ENCODE measurements around the gene USP1.

The USP1 gene

GRCh38 chr1:62436466-62437272 is at the start of gene USP1:
Gene USP1, plus strand, starts transcription at chr1:62437049. Its CDS starts 2,819 bp downstream, at chr1:62439868.
- Histone ChIP-seq H2AFZ (ENCODE audit: low read length, unreplicated experiment) (peak within 1 kb of the TSS; percentile 77), H3K4me3 (ENCODE audit: low read depth, low read length) (peak within 1 kb of the TSS; percentile 92), H3K36me3 (ENCODE audit: insufficient read depth, low read length) (peaks cover 6% of the 10 kb centered on the region; the same call in 1 of the 2 replicates), H3K27ac (ENCODE audit: low read depth, low read length) (peak within 1 kb of the TSS; percentile 98), H3K4me1 (ENCODE audit: control insufficient read depth, insufficient read depth, low read length, unreplicated experiment) (peaks cover 24% of the 10 kb centered on the region), H3K79me2 (ENCODE audit: control insufficient read depth, insufficient read depth, low read length, unreplicated experiment) (peaks cover 53% of the 10 kb centered on the region), H3K27me3 (ENCODE audit: insufficient read depth, low read length) (no peaks in the 10 kb centered on the region)

DNA sequence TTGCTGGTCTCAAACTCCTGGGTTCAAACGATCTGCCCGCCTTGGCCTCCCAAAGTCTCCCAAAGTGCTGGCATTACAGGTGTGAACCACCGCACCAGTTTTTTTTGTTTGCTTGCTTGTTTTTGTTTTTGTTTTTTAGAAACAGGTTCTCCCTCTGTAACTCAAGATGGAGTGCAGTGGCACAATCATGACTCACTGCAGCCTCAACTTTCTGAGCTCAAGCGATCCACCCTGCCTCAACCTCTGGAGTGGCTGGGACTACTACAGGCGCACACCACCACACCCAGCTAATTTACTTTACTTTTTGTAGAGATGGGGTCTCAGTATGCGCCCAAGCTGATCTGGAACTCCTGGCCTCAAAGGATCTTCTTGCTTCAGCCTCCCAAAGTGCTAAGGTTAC is 47.3 kb upstream of the USP1 start:
- H3K27me3 ChIP-seq (ENCODE audit: insufficient read depth, low read length) = peaks cover 40% of the 10 kb centered on the region
- peaks cover 4% of the 10 kb centered on the region for H3K4me1 ChIP-seq (ENCODE audit: control insufficient read depth, insufficient read depth, low read length, unreplicated experiment)
- H2AFZ ChIP-seq (ENCODE audit: low read length, unreplicated experiment) = no peak overlapping the region
- no peaks in the 10 kb centered on the region for H3K36me3 ChIP-seq (ENCODE audit: insufficient read depth, low read length)
- no peak overlapping the region for H3K4me3 ChIP-seq (ENCODE audit: low read depth, low read length)
- no peak overlapping the region for H3K27ac ChIP-seq (ENCODE audit: low read depth, low read length)
- no peaks in the 10 kb centered on the region for H3K79me2 ChIP-seq (ENCODE audit: control insufficient read depth, insufficient read depth, low read length, unreplicated experiment)

- peaks cover 1% of the 10 kb centered on the region for H3K4me1 ChIP-seq (ENCODE audit: control insufficient read depth, insufficient read depth, low read length, unreplicated experiment)
Measured at GRCh38 chr1:62390071-62390470, 46.8 kb upstream of the USP1 start.

DNA sequence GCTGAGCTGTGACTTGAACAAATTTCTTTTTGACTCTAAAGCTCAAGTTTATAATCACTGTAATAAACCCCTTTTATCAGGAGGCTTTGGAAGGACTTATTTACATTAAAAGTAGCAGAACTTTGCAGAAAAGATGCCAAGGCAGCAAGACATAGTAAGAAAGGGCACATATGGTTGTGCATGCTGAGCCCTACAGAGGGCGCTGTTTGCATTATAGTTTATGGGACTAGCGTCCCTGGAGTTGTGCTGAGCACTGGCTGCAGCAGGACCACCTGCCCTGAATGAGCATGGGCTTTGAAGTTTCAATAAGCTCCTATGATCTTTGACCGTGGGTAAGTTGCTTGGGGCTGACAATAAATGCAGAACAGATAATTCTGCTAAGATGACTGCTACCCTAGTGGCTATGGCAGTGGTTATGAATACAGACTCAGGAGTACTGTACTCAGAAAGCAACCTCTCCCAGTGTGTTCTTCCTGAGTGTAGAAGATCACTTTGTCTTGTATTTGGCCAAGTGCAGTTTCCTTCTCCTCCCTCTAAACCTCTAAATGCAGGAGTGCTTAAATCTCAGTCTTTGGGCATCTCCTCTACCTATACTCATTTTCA is 45.4 kb upstream of the USP1 start:
- Histone ChIP-seq H3K4me1 (ENCODE audit: control insufficient read depth, insufficient read depth, low read length, unreplicated experiment) (no peaks in the 10 kb centered on the region), H3K79me2 (ENCODE audit: control insufficient read depth, insufficient read depth, low read length, unreplicated experiment) (no peaks in the 10 kb centered on the region), H3K27ac (ENCODE audit: low read depth, low read length) (no peak overlapping the region), H2AFZ (ENCODE audit: low read length, unreplicated experiment) (no peak overlapping the region), H3K36me3 (ENCODE audit: insufficient read depth, low read length) (no peaks in the 10 kb centered on the region), H3K27me3 (ENCODE audit: insufficient read depth, low read length) (peaks cover 47% of the 10 kb centered on the region), H3K4me3 (ENCODE audit: low read depth, low read length) (no peak overlapping the region)

More at GRCh38 chr1:62390071-62390470, 46.8 kb upstream of the USP1 start:
- peaks cover 45% of the 10 kb centered on the region for H3K27me3 ChIP-seq (ENCODE audit: insufficient read depth, low read length)
- H3K27ac ChIP-seq (ENCODE audit: low read depth, low read length) = no peak overlapping the region
- H2AFZ ChIP-seq (ENCODE audit: low read length, unreplicated experiment) = no peak overlapping the region
- H3K79me2 ChIP-seq (ENCODE audit: control insufficient read depth, insufficient read depth, low read length, unreplicated experiment) = no peaks in the 10 kb centered on the region
- no peaks in the 10 kb centered on the region for H3K36me3 ChIP-seq (ENCODE audit: insufficient read depth, low read length)
- no peak overlapping the region for H3K4me3 ChIP-seq (ENCODE audit: low read depth, low read length)

GRCh38 chr1:62392951-62393350 is 43.9 kb upstream of the USP1 start:
- Histone ChIP-seq H3K79me2 (ENCODE audit: control insufficient read depth, insufficient read depth, low read length, unreplicated experiment) (no peaks in the 10 kb centered on the region), H3K27me3 (ENCODE audit: insufficient read depth, low read length) (peaks cover 43% of the 10 kb centered on the region), H3K36me3 (ENCODE audit: insufficient read depth, low read length) (no peaks in the 10 kb centered on the region), H3K4me1 (ENCODE audit: control insufficient read depth, insufficient read depth, low read length, unreplicated experiment) (no peaks in the 10 kb centered on the region), H3K4me3 (ENCODE audit: low read depth, low read length) (no peak overlapping the region), H3K27ac (ENCODE audit: low read depth, low read length) (no peak overlapping the region), H2AFZ (ENCODE audit: low read length, unreplicated experiment) (no peak overlapping the region)

DNA sequence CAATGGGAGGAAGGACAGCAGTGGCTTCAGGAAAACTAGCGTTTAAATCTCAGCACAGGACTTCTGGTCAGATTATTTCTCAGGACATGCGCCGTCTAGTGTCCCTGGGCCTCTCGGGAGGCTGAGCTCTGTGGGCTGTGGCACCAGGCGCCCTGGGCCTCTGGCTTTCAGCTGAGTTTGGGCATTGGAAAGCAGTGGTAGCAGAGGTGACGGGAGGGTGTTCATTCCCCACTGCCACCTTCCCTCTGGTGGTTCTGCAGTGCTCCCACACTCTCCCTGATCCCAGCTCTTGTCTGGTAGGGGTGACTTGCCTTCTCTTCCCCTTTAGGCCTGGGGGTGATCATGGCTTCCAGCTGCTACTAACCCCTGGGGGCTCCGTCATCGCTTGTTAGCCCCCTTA is 42.2 kb upstream of the USP1 start:
- Histone ChIP-seq H3K27me3 (ENCODE audit: insufficient read depth, low read length) (peaks cover 43% of the 10 kb centered on the region), H3K36me3 (ENCODE audit: insufficient read depth, low read length) (no peaks in the 10 kb centered on the region), H3K4me3 (ENCODE audit: low read depth, low read length) (no peak overlapping the region), H3K27ac (ENCODE audit: low read depth, low read length) (no peak overlapping the region), H3K4me1 (ENCODE audit: control insufficient read depth, insufficient read depth, low read length, unreplicated experiment) (no peaks in the 10 kb centered on the region), H3K79me2 (ENCODE audit: control insufficient read depth, insufficient read depth, low read length, unreplicated experiment) (no peaks in the 10 kb centered on the region), H2AFZ (ENCODE audit: low read length, unreplicated experiment) (no peak overlapping the region)

DNA sequence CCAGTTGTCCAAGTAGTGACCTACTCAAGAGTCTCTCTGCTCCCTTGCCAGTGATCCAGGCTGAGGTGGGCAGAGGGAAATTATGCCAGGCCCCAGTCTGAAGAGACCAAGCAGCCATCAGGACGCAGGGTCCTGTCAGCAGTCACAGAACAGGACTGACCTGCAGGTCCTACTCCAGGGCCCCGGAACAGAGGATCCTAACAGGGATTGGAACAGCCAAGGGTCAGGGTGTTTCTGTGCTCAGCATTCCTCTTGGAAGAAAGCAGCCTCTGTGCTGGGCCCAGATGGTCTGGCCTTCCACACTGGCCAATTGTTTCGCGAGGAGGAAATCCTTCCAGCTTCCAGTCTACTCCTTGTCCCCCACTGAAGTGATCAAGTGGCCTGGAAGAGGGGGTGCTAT is 41.6 kb upstream of the USP1 start:
- no peaks in the 10 kb centered on the region for H3K4me1 ChIP-seq (ENCODE audit: control insufficient read depth, insufficient read depth, low read length, unreplicated experiment)
- H3K4me3 ChIP-seq (ENCODE audit: low read depth, low read length) = no peak overlapping the region
- H3K27me3 ChIP-seq (ENCODE audit: insufficient read depth, low read length) = peaks cover 41% of the 10 kb centered on the region
- no peak overlapping the region for H2AFZ ChIP-seq (ENCODE audit: low read length, unreplicated experiment)
- H3K79me2 ChIP-seq (ENCODE audit: control insufficient read depth, insufficient read depth, low read length, unreplicated experiment) = no peaks in the 10 kb centered on the region
- H3K27ac ChIP-seq (ENCODE audit: low read depth, low read length) = no peak overlapping the region
- no peaks in the 10 kb centered on the region for H3K36me3 ChIP-seq (ENCODE audit: insufficient read depth, low read length)

DNA sequence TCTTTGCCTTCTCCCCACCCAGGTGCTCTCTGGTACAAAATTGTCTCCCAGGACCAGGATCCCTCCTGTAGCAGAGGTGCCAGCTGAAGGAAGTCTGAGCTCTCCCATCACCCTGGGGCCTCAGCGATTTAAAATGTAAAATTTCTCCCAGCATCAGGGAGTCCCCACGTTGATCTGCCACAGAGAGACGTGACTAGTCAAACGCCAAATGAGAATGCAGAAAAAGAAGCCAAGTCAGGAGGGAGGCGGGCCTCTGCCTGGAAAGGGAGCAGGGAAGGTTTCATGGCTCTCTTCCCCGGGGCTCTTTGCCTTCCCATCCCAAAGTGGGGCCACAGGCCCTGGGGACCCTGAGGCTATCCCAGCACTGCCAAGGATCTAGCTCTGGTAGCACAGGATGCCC is 40.0 kb upstream of the USP1 start:
- Histone ChIP-seq H3K79me2 (ENCODE audit: control insufficient read depth, insufficient read depth, low read length, unreplicated experiment) (no peaks in the 10 kb centered on the region), H3K4me1 (ENCODE audit: control insufficient read depth, insufficient read depth, low read length, unreplicated experiment) (no peaks in the 10 kb centered on the region), H3K36me3 (ENCODE audit: insufficient read depth, low read length) (no peaks in the 10 kb centered on the region)

DNA sequence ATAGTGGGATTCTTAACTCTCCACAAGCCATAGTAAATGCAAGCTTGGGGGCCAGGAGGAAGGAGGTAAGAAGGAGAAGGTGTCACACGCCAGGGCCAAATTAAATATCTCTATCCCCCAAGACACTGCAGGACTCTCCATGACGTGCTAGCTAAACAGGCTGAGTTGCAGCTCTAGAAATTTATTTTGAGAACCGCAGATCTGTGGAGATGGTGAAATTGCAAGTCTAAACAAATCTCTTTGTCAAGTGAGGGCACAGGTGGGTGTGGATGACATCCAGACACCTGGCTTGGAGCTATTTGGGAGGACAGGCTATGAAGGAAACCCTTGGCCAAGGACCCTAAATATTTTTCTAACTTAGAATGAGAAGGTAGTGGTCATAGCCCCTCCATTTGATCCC is 39.5 kb upstream of the USP1 start:
- H3K79me2 ChIP-seq (ENCODE audit: control insufficient read depth, insufficient read depth, low read length, unreplicated experiment) = no peaks in the 10 kb centered on the region
- peaks cover 27% of the 10 kb centered on the region for H3K27me3 ChIP-seq (ENCODE audit: insufficient read depth, low read length)
- H3K27ac ChIP-seq (ENCODE audit: low read depth, low read length) = no peak overlapping the region
- H3K4me1 ChIP-seq (ENCODE audit: control insufficient read depth, insufficient read depth, low read length, unreplicated experiment) = no peaks in the 10 kb centered on the region
- no peak overlapping the region for H3K4me3 ChIP-seq (ENCODE audit: low read depth, low read length)
- no peaks in the 10 kb centered on the region for H3K36me3 ChIP-seq (ENCODE audit: insufficient read depth, low read length)
- no peak overlapping the region for H2AFZ ChIP-seq (ENCODE audit: low read length, unreplicated experiment)

More for the DNA sequence above, 40.0 kb upstream of the USP1 start:
- no peak overlapping the region for H2AFZ ChIP-seq (ENCODE audit: low read length, unreplicated experiment)
- H3K27ac ChIP-seq (ENCODE audit: low read depth, low read length) = no peak overlapping the region
- peaks cover 32% of the 10 kb centered on the region for H3K27me3 ChIP-seq (ENCODE audit: insufficient read depth, low read length)
- H3K4me3 ChIP-seq (ENCODE audit: low read depth, low read length) = no peak overlapping the region

DNA sequence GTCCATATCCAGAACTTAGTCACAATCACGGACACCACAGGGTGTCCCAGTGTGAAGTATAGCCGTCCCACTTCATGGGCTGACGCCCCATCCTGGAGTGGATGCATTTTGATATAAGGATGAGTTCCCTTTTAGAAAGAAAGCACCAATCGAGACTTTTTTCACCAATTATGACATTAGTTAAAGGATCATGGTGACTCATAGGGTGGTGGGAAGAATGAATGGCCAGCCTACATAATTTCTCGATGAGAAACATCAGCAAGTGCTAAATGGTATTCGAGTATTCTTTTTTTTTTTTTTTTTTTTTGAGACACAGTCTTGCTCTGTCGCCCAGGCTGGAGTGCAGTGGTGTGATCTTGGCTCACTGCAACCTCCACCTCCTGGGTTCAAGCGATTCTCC is 38.5 kb upstream of the USP1 start:
- Histone ChIP-seq H3K4me3 (ENCODE audit: low read depth, low read length) (no peak overlapping the region), H3K27me3 (ENCODE audit: insufficient read depth, low read length) (peaks cover 18% of the 10 kb centered on the region)

More for the DNA sequence above, 38.5 kb upstream of the USP1 start:
- Histone ChIP-seq H3K27ac (ENCODE audit: low read depth, low read length) (no peak overlapping the region), H3K36me3 (ENCODE audit: insufficient read depth, low read length) (no peaks in the 10 kb centered on the region), H3K4me1 (ENCODE audit: control insufficient read depth, insufficient read depth, low read length, unreplicated experiment) (no peaks in the 10 kb centered on the region), H3K79me2 (ENCODE audit: control insufficient read depth, insufficient read depth, low read length, unreplicated experiment) (no peaks in the 10 kb centered on the region), H2AFZ (ENCODE audit: low read length, unreplicated experiment) (no peak overlapping the region)
